Erythroblast (primary cell): ENCODE measurements around the gene PRPF31.

ENCODE experiments used
- GATA1 ChIP-seq: IDR thresholded peaks from 2 replicates; pipeline ENCODE4 v1.6.1; 2011; ENCODE audit warnings: low read depth, mild to moderate bottlenecking, control low read depth, low read length, moderate library complexity
- POLR2A ChIP-seq: IDR thresholded peaks from 2 replicates; pipeline ENCODE4 v1.6.1; 2011; ENCODE audit warnings: mild to moderate bottlenecking, low read length

DNA sequence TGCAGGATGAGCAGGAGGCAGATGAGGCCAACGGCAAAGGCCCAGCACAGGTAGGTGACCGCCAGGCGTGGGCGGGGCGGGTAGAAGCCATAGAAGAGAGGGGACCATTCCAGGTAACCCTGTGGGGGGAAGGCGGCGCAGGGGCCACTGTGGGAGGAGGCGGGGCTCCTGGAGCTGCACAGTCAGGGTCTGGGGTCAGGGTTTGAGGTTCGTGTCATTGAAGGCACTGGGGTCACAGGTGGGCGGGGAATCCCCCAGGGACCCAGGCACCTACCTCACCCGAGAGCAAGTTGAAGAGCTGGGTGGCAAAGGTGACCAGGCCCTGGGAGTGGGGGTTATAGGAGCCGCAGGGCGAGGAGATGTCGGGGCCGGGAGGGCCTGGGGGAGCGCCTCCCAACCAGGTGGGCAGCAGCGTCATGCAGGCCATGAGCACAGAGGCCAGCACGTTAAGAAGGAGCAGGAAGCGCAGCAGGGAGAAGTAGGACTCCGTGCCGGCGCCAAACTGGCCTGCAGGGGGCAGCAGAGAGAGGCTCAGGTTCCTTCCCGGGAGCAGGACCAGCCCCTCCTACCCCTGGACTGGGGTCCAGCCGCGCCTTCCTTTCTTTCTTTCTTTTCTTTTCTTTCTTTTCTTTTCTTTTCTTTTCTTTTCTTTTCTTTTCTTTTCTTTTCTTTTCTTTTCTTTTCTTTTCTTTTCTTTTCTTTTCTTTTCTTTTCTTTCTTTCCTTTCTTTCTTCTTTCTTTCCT lies 52.8 kb downstream of the PRPF31 start:
- TF ChIP-seq POLR2A: no peak
- TF ChIP-seq GATA1: no peak
